ENCODE results near the gene SLC5A10.
"Not testable (repeated sequence)": the region's sequence is repeated elsewhere in the genome, so short reads cannot be mapped to it uniquely, and the experiment has no call there.

SLC5A10 gene

DNA sequence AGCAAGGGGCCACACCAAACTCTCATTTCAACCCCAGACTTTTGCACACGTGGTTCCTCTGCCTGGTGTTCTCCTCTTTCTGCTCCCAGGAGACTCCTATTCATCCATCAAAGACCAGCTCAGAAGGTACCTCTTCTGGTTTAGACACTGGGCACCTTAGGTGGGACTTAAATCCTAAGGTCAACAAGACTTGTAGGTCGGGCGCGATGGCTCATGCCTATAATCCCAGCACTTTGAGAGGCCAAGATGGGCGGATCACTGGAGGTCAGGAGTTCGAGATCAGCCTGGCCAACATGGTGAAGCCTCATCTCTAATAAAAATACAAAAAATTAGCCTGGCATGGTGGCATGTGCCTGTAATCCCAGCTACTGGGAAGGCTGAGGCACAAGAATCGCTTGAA is 95.5 kb downstream of the SLC5A10 start:
- DNase-seq = not testable (repeated sequence)

DNA sequence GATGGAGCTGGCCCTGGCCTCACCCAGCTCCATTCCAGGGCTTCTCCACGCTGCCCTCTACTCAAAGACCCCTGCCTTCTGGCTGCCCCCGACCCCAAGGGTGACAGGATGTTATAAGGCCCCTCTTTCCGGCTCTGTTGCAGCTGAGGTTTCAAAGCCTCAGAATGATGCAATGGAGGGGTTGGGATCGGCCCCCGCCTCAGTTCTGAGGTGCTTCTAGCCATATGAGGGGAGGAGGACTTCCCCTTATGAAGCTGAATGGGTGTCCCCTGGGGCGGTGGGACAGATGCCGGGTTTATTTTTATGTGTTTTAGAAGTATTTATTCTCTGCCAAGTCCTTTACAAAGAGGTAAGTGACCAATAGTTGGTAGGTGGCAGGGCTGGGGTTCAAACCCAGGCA is 96.9 kb downstream of the SLC5A10 start:
- not testable (repeated sequence) for DNase-seq

DNA sequence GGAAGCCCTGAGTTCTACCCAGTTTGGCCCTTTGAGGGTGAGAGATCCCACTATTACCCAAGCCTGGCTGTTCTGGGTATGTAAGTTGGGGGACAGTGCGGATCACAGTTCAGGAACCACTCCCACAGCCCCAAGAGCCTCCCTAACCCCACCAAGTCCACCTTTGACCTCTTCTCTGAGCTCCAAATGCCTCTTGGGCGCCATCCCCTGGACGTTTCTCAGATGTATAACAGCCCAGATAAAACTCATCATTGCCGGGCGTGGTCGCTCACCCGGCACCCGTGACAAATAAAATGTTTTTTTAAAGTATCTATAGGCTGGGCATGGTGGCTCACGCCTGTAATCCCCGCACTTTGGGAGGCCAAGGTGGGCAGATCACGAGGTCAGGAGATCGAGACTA is 103.5 kb downstream of the SLC5A10 start:
- DNase-seq = not testable (repeated sequence)

DNA sequence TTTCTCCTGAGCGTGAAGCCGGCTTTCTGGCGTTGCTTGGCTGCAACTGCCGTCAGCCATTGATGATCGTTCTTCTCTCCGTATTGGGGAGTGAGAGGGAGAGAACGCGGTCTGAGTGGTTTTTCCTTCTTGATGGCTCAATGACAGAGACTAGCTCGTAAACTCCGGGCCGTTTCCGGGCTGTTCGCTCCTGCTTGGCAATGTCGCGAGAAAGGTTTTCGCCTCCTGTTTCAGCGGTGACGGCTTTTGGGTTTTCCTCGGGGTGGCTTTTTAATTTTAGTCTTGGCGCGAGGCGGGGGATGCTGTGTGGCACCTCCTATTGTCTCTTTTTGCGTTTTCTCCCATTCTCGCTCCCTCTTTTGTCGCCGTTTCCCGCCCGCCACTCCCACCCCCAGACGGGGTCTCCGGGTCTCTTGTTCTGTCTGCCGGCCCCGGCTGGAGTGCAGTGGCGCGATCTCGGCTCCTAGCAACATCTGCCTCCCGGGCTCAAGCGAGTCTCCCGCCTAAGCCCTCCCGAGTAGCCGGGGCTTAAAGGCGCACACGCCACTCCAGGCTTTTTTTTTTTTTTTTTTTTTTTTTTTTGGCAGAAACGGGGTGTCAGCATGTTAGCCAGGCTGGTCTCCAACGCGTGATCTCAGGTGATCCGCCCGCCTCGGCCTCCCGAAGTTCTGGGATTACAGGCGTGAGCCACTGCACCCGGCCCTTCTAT is 110.2 kb downstream of the SLC5A10 start:
- DNase-seq = not testable (repeated sequence)

DNA sequence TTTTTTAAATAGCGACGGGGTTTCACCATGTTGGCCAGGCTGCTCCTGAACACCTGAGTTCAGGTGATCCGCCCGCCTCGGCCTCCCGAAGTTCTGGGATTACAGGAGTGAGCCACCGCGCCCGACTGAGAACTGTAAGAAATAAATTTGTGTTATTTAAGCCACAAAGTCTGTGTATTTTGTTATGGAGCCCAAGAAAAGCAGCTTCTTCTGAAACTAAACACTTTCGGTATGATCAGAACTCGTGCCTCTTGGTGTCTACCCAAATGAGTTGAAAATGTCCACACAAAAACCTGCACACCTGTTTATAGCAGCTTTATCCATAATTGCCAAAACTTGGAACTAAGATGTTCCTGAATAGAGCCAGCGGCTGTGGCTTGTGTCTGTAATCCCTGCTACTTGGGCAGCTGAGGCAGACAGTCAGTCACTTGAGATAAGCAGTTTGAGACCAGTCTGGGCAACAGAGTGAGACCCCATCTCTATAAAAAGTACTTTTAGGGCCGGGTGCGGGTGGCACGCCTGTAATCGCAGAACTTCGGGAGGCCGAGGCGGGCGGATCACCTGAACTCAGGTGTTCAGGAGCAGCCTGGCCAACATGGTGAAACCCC is 110.9 kb downstream of the SLC5A10 start:
- not testable (repeated sequence) for DNase-seq

DNA sequence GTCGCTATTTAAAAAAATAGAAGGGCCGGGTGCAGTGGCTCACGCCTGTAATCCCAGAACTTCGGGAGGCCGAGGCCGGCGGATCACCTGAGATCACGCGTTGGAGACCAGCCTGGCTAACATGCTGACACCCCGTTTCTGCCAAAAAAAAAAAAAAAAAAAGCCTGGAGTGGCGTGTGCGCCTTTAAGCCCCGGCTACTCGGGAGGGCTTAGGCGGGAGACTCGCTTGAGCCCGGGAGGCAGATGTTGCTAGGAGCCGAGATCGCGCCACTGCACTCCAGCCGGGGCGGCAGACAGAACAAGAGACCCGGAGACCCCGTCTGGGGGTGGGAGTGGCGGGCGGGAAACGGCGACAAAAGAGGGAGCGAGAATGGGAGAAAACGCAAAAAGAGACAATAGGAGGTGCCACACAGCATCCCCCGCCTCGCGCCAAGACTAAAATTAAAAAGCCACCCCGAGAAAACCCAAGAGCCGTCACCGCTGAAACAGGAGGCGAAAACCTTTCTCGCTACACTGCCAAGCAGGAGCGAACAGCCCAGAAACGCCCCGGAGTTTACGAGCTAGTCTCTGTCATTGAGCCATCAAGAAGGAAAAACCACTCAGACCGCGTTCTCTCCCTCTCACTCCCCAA is 111.5 kb downstream of the SLC5A10 start:
- DNase-seq = not testable (repeated sequence)

DNA sequence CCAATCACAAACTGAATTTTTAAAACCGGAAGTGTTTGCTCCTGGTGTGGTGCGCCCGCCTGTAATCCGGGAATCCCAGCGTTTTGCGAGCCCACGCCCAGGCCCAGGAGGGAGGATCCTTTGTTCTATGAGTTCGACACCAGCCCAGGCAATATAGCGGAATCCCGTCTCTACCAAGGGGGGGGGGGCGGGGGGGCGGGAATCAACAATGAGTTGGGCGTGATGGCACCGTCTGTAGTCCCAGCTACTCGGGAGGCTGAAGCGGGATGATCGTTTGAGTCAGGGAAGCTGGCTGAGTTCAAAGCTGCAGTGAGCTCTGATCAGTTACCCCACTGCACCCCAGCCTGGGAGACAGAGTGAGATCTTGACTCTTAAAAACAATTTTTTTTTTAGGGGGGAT is 112.4 kb downstream of the SLC5A10 start:
- DNase-seq = peak; percentile 0

DNA sequence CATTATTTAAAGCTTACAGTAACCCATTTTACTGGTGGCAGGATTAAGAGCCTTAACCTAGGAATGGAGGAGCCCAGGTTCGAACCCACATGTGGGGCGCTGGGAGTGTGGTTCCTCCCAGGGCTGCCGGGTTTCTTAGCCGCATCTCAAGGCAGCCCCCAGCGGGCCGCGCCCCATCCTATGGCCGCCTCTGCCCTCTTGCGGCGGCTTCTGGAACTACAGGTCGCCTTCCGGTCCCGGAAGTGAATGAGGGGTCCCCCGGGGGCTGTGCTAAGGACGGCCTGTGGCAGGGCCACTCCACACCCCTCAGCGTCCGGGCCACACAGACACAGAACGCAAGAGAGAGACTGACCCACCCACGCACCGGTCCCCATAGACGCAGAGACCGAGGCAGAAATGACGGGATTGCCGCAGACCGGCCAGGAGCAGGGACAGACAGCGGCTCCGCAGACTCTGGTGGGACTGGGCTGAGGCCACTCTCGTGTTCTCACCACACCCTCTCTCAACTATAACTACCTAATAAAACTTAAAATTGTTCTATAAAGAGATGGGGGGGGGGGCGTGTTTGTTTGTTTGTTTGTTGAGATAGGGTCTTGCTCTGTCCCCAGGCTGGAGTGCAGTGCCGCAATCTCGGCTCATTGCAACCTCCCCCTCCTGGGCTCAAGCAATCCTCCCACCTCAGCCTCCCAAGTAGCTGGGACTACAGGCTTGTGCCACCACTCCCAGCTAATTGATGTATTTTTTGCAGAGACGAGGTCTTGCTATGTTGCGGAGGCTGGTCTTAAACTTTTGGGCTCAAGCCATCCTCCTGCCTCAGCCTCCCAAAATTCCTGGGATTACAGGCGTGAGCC is 118.6 kb downstream of the SLC5A10 start:
- not testable (repeated sequence) for DNase-seq
